Choroid plexus epithelial cell (primary cell): ENCODE results near the gene RNF214.

ENCODE experiments used
- DNase-seq: peaks from one replicate; pipeline ENCODE4 v3.0.0-alpha.2; 2010; ENCODE audit warnings: low read depth
- H3K4me3 ChIP-seq: 2 replicates; pipeline ENCODE4 v1.5.1; 2011; ENCODE audit warnings: low read depth, mild to moderate bottlenecking, control low read depth, low read length, moderate library complexity
- CTCF ChIP-seq: conservative IDR thresholded peaks from 2 replicates; pipeline ENCODE4 v1.5.1; 2011; ENCODE audit warnings: low read depth, mild to moderate bottlenecking, control low read depth, inconsistent platforms, low read length, moderate library complexity

Gene RNF214

GRCh38 chr11:117290809-117291396 is 58.4 kb downstream of the RNF214 start, which contains the start of gene BACE1-AS:
TSS of gene BACE1-AS (plus strand) at chr11:117291346.
- no peak within 1 kb of the TSS for H3K4me3 ChIP-seq
- TF ChIP-seq CTCF, result no peak
- DNase-seq, result no peak

- DNase-seq, result no peak
- no peak for TF ChIP-seq CTCF
- no peak overlapping the region for H3K4me3 ChIP-seq
These were observed 60.1 kb downstream of the RNF214 start for GRCh38 chr11:117292616-117293015.

- no peak for DNase-seq
- H3K4me3 ChIP-seq, result no peak overlapping the region
- TF ChIP-seq CTCF, result no peak
These were observed 63.1 kb downstream of the RNF214 start for GRCh38 chr11:117295438-117296137.

GRCh38 chr11:117296881-117297280 is 64.4 kb downstream of the RNF214 start:
- no peak for TF ChIP-seq CTCF
- no peak overlapping the region for H3K4me3 ChIP-seq
- no peak for DNase-seq

- DNase-seq, result no peak
- H3K4me3 ChIP-seq, result no peak overlapping the region
- TF ChIP-seq CTCF, result no peak
These were observed 65.7 kb downstream of the RNF214 start for GRCh38 chr11:117298195-117298594.

GRCh38 chr11:117299351-117300282 is 67.1 kb downstream of the RNF214 start:
- no peak for TF ChIP-seq CTCF
- DNase-seq, result no peak
- no peak overlapping the region for H3K4me3 ChIP-seq
